ENCODE measurements around the gene PRRC2B.

DNA sequence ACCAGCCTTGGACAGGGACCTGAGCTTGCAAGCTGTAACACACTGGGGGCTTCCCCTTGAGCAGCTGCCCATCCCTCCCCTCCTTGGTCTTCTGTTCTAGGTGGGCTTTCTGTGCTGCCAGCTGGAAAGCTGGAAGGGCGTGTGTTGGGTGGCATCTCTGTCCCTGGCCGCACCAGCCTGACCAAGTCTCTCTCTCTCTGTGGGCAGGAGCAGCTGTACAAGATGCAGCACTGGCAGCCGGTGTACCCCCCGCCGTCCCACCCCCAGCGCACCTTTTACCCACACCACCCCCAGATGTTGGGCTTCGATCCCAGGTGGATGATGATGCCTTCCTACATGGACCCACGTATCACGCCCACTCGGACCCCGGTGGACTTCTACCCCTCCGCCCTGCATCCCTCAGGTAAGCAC is 76.7 kb downstream of the PRRC2B start:
- TF ChIP-seq, protein P1, sequence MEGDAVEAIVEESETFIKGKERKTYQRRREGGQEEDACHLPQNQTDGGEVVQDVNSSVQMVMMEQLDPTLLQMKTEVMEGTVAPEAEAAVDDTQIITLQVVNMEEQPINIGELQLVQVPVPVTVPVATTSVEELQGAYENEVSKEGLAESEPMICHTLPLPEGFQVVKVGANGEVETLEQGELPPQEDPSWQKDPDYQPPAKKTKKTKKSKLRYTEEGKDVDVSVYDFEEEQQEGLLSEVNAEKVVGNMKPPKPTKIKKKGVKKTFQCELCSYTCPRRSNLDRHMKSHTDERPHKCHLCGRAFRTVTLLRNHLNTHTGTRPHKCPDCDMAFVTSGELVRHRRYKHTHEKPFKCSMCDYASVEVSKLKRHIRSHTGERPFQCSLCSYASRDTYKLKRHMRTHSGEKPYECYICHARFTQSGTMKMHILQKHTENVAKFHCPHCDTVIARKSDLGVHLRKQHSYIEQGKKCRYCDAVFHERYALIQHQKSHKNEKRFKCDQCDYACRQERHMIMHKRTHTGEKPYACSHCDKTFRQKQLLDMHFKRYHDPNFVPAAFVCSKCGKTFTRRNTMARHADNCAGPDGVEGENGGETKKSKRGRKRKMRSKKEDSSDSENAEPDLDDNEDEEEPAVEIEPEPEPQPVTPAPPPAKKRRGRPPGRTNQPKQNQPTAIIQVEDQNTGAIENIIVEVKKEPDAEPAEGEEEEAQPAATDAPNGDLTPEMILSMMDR (IDR thresholded peaks at IDR 0.05 in 2 of 3, conservative IDR thresholded peaks at IDR 0.05 in 1 of 3; ENCODE audit: borderline replicate concordance in 1 of 3, insufficient read depth in 1 of 3, low read depth in 2 of 3, low read length in 2 of 3) = no peak
- TF ChIP-seq POLR2AphosphoS5 (IDR thresholded peaks at IDR 0.05; ENCODE audit: low read depth, low read length) (no peak), POLR2A (IDR thresholded peaks at IDR 0.05; ENCODE audit: borderline replicate concordance, extremely low read depth, insufficient read depth, insufficient read length) (no peak)

Measured in HCT116 (cell line).